H1 (cell line): ENCODE data around the gene DPEP1. TPM values are rescaled to one million over a fixed set of nuclear protein-coding genes. Genes with fewer than 3 reads are reported as not detected.

Source experiments
- EP300 ChIP-seq, 2 experiments: IDR thresholded peaks; 1 replicate in 1 of 2; 2 replicates in 1 of 2; pipeline ENCODE4 v1.6.1; 2011 to 2012; ENCODE audit warnings: low read depth in 2 of 2, low read length in 2 of 2, mild to moderate bottlenecking in 2 of 2, borderline replicate concordance in 1 of 2, inconsistent platforms in 1 of 2, moderate library complexity in 1 of 2
- polyA plus RNA-seq, 7 experiments: library from polyadenylated mRNA; depleted of rRNA in 3 of 7; stranded (reverse) in 5 of 7; unstranded in 2 of 7; fragments of >200 nt in 5 of 7; fragments of 200-250 nt in 2 of 7; gene quantifications; 1 replicate in 5 of 7; 2 replicates in 1 of 7; 4 replicates in 1 of 7; pipeline versions ENCODE4 v1.2.1 to v1.2.3, GENCODE V29; 2011 to 2013; ENCODE audit warnings: missing spikeins in 2 of 7, mixed read lengths in 2 of 7
- total RNA-seq: library from RNA; stranded (reverse); fragmentation: NEBNext Ultra II Directional; extraction: Animal tissue kit (Norgen Biotek cat#: 25700); gene quantifications from 2 replicates; pipeline ENCODE4 v1.2.1, GENCODE V29; 2021
- TF ChIP-seq, protein P1 (sequence below): IDR thresholded peaks from 2 replicates; pipeline ENCODE4 v1.6.1; 2012; ENCODE audit warnings: low read length, inconsistent platforms
- TF ChIP-seq, protein P2 (sequence below): IDR thresholded peaks from 2 replicates; pipeline ENCODE4 v1.6.1; 2011; ENCODE audit warnings: low read depth, mild to moderate bottlenecking, low read length; ENCODE audit not compliant: insufficient read depth

DPEP1 gene
- total and polyA plus RNA-seq, 2 of the 8 experiments (the other 6 are each of a cell fraction or from before 2014, with no cell fraction given): 2.8 to 3.1 TPM

DNA sequence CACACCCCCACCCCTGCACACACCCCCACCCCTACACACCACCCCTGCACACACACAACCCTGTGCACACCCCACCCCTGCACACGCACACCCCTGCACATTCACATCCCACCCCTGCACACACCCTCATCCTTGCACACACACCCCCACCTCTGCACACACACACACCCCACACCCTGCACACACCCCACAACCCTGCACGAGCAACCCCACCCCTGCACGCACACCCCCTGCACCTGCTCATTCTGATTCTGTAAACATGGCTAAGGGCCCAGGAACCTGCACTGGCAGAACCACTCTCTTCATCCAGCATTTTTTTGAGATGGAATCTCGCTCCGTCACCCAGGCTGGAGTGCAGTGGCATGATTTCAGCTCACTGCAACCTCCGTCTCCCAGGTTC lies 25.9 kb downstream of the DPEP1 start (continued):
- TF ChIP-seq, protein P1, sequence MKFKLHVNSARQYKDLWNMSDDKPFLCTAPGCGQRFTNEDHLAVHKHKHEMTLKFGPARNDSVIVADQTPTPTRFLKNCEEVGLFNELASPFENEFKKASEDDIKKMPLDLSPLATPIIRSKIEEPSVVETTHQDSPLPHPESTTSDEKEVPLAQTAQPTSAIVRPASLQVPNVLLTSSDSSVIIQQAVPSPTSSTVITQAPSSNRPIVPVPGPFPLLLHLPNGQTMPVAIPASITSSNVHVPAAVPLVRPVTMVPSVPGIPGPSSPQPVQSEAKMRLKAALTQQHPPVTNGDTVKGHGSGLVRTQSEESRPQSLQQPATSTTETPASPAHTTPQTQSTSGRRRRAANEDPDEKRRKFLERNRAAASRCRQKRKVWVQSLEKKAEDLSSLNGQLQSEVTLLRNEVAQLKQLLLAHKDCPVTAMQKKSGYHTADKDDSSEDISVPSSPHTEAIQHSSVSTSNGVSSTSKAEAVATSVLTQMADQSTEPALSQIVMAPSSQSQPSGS: no peak
- TF ChIP-seq EP300 (IDR thresholded peaks at IDR 0.05; ENCODE audit: borderline replicate concordance in 1 of 2, low read depth in 2 of 2, low read length in 2 of 2): no peak
- TF ChIP-seq, protein P2, sequence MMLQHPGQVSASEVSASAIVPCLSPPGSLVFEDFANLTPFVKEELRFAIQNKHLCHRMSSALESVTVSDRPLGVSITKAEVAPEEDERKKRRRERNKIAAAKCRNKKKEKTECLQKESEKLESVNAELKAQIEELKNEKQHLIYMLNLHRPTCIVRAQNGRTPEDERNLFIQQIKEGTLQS: no peak
